RWPE2 (cell line): ENCODE results near the gene KIRREL3.

Experiments used
- ATAC-seq: fragments of 200-7000 bp; cut with Tn5 transposase; 3 replicates; pipeline ENCODE4 v1.9.1; 2021; ENCODE audit warnings: low read depth
- DNase-seq: peaks from one replicate; pipeline ENCODE4 v3.0.0-alpha.2; 2020; ENCODE audit warnings: low spot score
- H3K27ac ChIP-seq: fragments of 450-650 bp; 2 replicates; pipeline ENCODE4 v1.5.1; 2017; ENCODE audit warnings: mild to moderate bottlenecking; ENCODE audit not compliant: poor library complexity, severe bottlenecking
- H3K27me3 ChIP-seq: fragments of 250-450 bp; sonication (Bioruptor Pico); 2 replicates; pipeline ENCODE4 v1.5.1; 2021; ENCODE audit warnings: mild to moderate bottlenecking, moderate library complexity; ENCODE audit not compliant: insufficient read depth, poor library complexity, severe bottlenecking
- H3K36me3 ChIP-seq: fragments of 250-450 bp; sonication (Bioruptor Pico); 2 replicates; pipeline ENCODE4 v1.5.1; 2020; ENCODE audit warnings: low read depth, mild to moderate bottlenecking, moderate library complexity
- H3K4me1 ChIP-seq: fragments of 250-450 bp; sonication (Bioruptor Pico); 2 replicates; pipeline ENCODE4 v1.5.1; 2021; ENCODE audit warnings: mild to moderate bottlenecking, moderate library complexity; ENCODE audit not compliant: insufficient read depth, poor library complexity, severe bottlenecking
- H3K4me3 ChIP-seq: fragments of 250-450 bp; sonication (Bioruptor Pico); 2 replicates; pipeline ENCODE4 v1.5.1; 2021; ENCODE audit warnings: mild to moderate bottlenecking, moderate library complexity; ENCODE audit not compliant: severe bottlenecking
- H3K9me3 ChIP-seq: fragments of 250-450 bp; sonication (Bioruptor Pico); 2 replicates; pipeline ENCODE4 v1.5.1; 2021; ENCODE audit warnings: mild to moderate bottlenecking, moderate library complexity; ENCODE audit not compliant: severe bottlenecking
- TF ChIP-seq, protein P1 (sequence below): fragments of 450-650 bp; IDR thresholded peaks from one replicate; pipeline ENCODE4 v1.5.1; 2017; ENCODE audit warnings: mild to moderate bottlenecking, moderate library complexity; ENCODE audit not compliant: poor library complexity, severe bottlenecking

Gene KIRREL3

DNA sequence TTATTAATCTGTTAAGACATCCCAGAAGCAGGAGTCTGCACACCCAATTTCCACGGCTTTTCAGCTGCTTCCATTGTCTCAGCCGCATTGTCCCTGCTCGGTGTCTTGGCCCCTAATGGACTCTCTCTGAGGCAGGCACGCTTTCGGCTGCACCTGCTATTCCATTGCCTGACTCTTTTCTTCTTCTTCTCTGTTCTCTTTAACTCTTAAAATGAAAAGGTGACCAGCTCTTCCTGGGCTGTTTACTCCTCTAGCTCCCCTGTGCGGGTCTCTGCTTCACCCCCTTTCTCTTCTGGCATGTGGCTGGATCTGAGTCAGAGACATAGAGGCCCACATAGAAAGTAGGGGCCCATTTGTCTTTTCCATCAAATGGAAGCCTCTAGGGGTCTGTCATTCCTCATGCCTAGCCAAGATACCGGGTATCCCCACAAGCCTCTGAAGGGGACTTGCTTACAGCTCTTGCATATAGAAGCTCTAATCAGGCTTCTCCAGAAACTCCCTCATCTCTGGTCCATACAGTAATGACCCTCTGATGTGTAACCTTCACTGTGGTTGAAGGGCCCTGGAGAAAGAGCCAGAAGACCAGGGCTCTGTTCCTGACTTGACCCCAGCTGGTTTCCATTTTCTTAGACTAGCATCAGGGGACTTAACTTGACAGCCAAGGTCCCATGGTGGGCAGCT lies 401.2 kb downstream of the KIRREL3 start:
- TF ChIP-seq, protein P1, sequence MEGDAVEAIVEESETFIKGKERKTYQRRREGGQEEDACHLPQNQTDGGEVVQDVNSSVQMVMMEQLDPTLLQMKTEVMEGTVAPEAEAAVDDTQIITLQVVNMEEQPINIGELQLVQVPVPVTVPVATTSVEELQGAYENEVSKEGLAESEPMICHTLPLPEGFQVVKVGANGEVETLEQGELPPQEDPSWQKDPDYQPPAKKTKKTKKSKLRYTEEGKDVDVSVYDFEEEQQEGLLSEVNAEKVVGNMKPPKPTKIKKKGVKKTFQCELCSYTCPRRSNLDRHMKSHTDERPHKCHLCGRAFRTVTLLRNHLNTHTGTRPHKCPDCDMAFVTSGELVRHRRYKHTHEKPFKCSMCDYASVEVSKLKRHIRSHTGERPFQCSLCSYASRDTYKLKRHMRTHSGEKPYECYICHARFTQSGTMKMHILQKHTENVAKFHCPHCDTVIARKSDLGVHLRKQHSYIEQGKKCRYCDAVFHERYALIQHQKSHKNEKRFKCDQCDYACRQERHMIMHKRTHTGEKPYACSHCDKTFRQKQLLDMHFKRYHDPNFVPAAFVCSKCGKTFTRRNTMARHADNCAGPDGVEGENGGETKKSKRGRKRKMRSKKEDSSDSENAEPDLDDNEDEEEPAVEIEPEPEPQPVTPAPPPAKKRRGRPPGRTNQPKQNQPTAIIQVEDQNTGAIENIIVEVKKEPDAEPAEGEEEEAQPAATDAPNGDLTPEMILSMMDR = no peak

DNA sequence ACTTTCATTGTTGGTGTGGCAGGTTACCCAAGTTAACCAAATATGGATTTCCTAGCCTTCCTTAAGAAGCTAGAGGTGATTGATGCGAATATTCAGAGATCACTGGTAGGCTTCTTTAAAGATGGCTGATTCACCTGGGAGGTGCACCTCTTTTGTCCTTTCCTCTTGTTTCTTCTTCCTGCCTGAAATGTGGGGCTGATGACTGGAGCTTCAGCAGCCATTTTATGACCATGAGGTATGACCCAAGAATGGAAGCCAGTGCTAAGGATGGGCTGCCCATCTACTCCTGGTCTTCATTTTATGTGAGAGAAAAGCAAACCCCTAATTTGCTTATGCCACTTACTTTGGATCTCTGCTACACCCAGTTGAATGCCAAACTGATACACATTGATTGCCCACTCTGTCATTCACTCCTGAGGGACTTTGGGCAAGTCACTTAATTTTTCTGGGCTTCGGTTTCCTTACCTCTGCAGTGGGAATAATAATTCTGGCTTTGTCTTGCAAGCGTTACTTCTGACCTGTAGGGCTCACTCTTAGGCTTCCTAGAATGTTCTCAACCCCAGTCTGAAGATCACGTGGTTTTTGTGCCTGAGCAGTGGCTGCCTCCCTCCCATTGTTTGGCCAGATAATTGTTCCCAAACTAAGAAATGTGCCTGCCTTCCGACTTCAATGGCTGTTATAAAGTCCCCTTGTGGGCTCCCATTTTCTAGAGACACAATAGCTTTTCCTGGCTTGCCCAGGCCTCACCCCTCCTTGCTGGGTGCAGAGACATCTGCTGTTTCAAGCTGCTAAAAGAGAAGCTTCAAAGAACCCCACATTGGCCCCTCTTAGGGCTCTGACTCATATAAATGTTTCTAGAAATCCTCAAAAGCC lies 402.0 kb downstream of the KIRREL3 start:
- H3K27ac ChIP-seq = no peak overlapping the region
- no peaks in the 10 kb centered on the region for H3K27me3 ChIP-seq
- TF ChIP-seq, protein P1 = no peak
- no peak overlapping the region for H3K4me3 ChIP-seq
- no peaks in the 10 kb centered on the region for H3K4me1 ChIP-seq
- ATAC-seq (no peak), DNase-seq (no peak)
- no peaks in the 10 kb centered on the region for H3K36me3 ChIP-seq
- no peaks in the 10 kb centered on the region for H3K9me3 ChIP-seq

More for the DNA sequence above, 401.2 kb downstream of the KIRREL3 start:
- DNase-seq = no peak
- Histone ChIP-seq H3K27me3 (no peaks in the 10 kb centered on the region), H3K4me3 (no peak overlapping the region), H3K36me3 (no peaks in the 10 kb centered on the region), H3K9me3 (no peaks in the 10 kb centered on the region), H3K27ac (no peak overlapping the region), H3K4me1 (no peaks in the 10 kb centered on the region)
- no peak for ATAC-seq

DNA sequence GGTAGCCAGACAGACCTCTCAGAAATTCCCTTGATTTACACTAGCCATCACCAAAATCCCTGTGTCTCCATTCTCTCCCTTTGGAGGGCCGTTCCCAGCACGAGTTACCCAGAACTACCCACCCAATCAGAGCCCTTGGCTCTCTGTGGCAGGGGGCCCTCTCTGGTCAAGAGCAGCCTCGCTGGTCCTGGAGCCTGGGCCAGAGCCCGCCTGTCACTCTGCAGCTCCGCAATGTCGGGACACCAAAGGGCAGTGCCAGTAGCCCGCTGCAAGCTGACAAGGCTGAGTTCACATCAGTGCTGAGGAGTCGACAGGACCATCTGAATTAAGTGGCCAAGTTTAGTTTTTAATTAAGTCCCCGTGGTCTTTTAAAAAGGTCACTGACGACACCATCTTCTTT lies 403.5 kb downstream of the KIRREL3 start:
- Histone ChIP-seq H3K36me3 (no peaks in the 10 kb centered on the region), H3K27me3 (no peaks in the 10 kb centered on the region), H3K4me3 (no peak overlapping the region), H3K9me3 (no peaks in the 10 kb centered on the region), H3K4me1 (no peaks in the 10 kb centered on the region), H3K27ac (no peak overlapping the region)
- TF ChIP-seq, protein P1 = no peak
- DNase-seq = no peak
- no peak for ATAC-seq

DNA sequence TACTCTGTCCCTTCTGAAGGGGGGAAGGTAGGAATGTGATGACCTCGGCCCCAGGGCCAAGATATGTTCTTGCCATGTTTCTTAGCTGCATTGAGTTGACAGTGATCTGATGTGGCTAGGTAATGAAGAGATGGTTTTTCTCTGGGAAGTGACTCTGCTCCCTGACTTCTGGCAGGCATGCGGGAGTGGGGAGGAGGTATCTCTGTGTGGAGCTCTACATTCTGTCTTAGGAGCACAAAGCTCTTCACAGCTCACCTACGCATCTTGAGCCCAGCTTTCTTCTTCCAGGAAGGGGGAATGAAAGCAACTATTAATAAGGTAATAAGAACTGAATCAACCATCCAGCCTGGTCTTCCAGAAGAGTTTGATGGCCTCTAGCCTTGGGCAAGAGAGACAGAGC lies 404.1 kb downstream of the KIRREL3 start:
- no peak for DNase-seq
- Histone ChIP-seq H3K27ac (no peak overlapping the region), H3K4me1 (no peaks in the 10 kb centered on the region), H3K9me3 (no peaks in the 10 kb centered on the region), H3K27me3 (no peaks in the 10 kb centered on the region), H3K36me3 (no peaks in the 10 kb centered on the region), H3K4me3 (no peak overlapping the region)
- no peak for ATAC-seq
- TF ChIP-seq, protein P1 = no peak
